ENCODE measurements around the gene POLR1A. TPM values are rescaled to one million over a fixed set of nuclear protein-coding genes. Genes with fewer than 3 reads are reported as not detected.

POLR1A gene
- total and polyA plus RNA-seq, 2 of the 13 experiments (the other 11 are each of a cell fraction or from before 2014, with no cell fraction given), result 7.2 to 39.9 TPM

GRCh38 chr2:86105969-86106945, 571 bp upstream of the POLR1A start, which contains the start of gene PTCD3 (continued):
- no peak for TF ChIP-seq ZNF407 (CRISPR knock-in tag; IDR thresholded peaks at IDR 0.05; ENCODE audit: not compliant biosample characterization)
- no peak for TF ChIP-seq MBNL3 (CRISPR knock-in tag; conservative IDR thresholded peaks at IDR 0.05)
- peak; percentile 54; the same call in 1 of the 2 replicates for TF ChIP-seq ZNF160 (CRISPR knock-in tag; IDR thresholded peaks at IDR 0.05)
- peak; percentile 94 for TF ChIP-seq ZHX2 (IDR thresholded peaks at IDR 0.05; ENCODE audit: low read depth)
- no peak for TF ChIP-seq ZHX2 (CRISPR knock-in tag; IDR thresholded peaks at IDR 0.05; ENCODE audit: borderline replicate concordance)
- TF ChIP-seq SUZ12 (IDR thresholded peaks at IDR 0.05; ENCODE audit: low read depth, low read length), result no peak
- TF ChIP-seq NR0B2 (CRISPR knock-in tag; IDR thresholded peaks at IDR 0.05), result no peak; the same call in 1 of the 2 replicates
- peak; percentile 26 for TF ChIP-seq MYPOP (CRISPR knock-in tag; IDR thresholded peaks at IDR 0.05)
- no peak; the same call in 1 of the 2 replicates for TF ChIP-seq ZSCAN25 (CRISPR knock-in tag; IDR thresholded peaks at IDR 0.05)
- no peak for TF ChIP-seq ZNF101 (CRISPR knock-in tag; IDR thresholded peaks at IDR 0.05; ENCODE audit: borderline replicate concordance, low read depth)
- TF ChIP-seq ETV5 (CRISPR knock-in tag; IDR thresholded peaks at IDR 0.05; ENCODE audit: borderline replicate concordance), result peak; percentile 42
